Prostate gland (tissue), 2 donors: ENCODE measurements around the gene ARHGAP45.

Experiments
- CTCF ChIP-seq, 4 experiments: fragments of 200-600 bp in 2 of 4; fragments of 450-650 bp in 2 of 4; sonication (generic) in 2 of 4; IDR thresholded peaks; 1 replicate in 3 of 4; 2 replicates in 1 of 4; pipeline ENCODE4 v1.5.1; 2016 to 2019; ENCODE audit warnings: antibody characterized with exemption in 4 of 4, mild to moderate bottlenecking in 2 of 4, moderate library complexity in 2 of 4
- POLR2A ChIP-seq: fragments of 450-650 bp; IDR thresholded peaks from one replicate; pipeline ENCODE4 v1.6.1; 2016; ENCODE audit warnings: antibody characterized with exemption, mild to moderate bottlenecking

DNA sequence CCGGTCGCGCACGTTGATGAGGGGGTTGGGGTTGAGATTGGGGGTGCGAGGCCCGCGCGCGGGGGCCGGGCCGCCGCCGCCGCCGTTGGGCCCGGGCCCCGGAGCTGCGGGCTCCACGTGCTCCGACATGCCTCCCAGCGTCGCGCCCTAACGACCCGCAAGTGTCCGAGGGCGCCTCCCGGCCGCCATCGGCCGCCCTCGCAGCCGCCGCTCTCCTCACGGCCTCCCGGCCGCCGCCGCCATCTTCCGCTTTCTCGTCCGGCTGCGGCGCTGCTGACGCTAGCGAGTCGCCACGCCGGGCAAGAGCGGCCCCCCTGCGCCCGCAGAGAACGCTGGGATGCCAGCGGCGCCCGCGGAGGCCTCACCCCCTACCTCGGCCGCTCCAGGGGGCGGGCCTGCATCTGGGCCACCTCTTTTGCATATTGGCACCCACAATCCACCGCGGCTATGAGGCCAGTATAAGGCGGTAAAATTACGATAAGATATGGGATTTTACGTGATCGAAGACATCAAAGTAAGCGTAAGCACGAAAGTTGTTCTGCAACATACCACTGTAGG lies 46.0 kb upstream of the ARHGAP45 start, which contains the start of gene TMEM259:
- TF ChIP-seq POLR2A: peak; percentile 80
- peak in 3 of 4 experiments; percentile 9 to 37 (median 24) for TF ChIP-seq CTCF (IDR thresholded peaks at IDR 0.05)
